WTC11 (cell line): Measurements from ENCODE around the gene AHSP. TPM values are rescaled to one million over a fixed set of nuclear protein-coding genes. Genes with fewer than 3 reads are reported as not detected.

Source experiments
- total RNA-seq: library from RNA; stranded (reverse); gene quantifications from 3 replicates; pipeline ENCODE4 v1.2.3, GENCODE V29; 2021

AHSP gene
- total RNA-seq, 1 experiment from 2014 or later: 0.81 TPM

Other genes starting within 250 kb of the AHSP start
- gene ITGAX, start 172.7 kb upstream of the AHSP start, total RNA-seq: 0.25 to 0.33 TPM (median 0.32 TPM) in 3 replicates
- not detected in 3 replicates for gene ITGAD, start 134.6 kb upstream of the AHSP start, total RNA-seq
- 0.48 to 1.0 TPM in 2 of 3 replicates, not detected in the other for gene COX6A2, start 99.5 kb upstream of the AHSP start, total RNA-seq
- gene ZNF843, start 85.1 kb upstream of the AHSP start, total RNA-seq: 0.48 to 0.71 TPM (median 0.50 TPM) in 3 replicates
- gene ARMC5, start 68.4 kb upstream of the AHSP start, total RNA-seq: 11.3 to 13.2 TPM (median 13.0 TPM) in 3 replicates
- 4.3 to 5.3 TPM (median 4.6 TPM) in 3 replicates for gene TGFB1I1, start 55.7 kb upstream of the AHSP start, total RNA-seq
- gene SLC5A2, start 44.8 kb upstream of the AHSP start, total RNA-seq: 0.83 to 1.7 TPM (median 1.1 TPM) in 3 replicates
- 35.9 to 41.8 TPM (median 39.4 TPM) in 3 replicates for gene RUSF1, start 19.5 kb upstream of the AHSP start, total RNA-seq